ENCODE results near the gene KDM4C. TPM values are rescaled to one million over a fixed set of nuclear protein-coding genes. Genes with fewer than 3 reads are reported as not detected.

Gene KDM4C
- polyA plus RNA-seq, 1 donor (not counting 4 experiments of a cell fraction or from before 2014, with no cell fraction given) = 17.2 TPM

DNA sequence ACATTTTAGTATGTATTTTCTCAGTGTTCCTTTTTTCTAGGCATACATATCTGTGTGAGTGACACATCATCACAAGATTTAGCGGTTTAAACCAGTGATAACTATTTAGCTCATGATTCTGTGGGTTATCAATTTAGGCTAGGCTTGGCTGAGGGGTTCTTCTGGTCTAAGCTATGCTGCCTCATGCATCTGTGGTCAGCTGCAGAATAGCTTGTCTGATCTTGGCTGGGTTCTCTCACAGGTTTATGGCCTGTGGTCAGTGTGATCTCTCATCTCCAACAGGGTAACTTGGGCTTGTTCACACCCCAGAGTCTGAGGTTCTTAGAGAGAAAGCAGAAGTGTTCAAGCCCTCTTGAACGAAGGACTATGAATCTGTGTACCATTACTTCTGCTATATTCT lies 363.3 kb downstream of the KDM4C start:
- no peak overlapping the region for H3K9ac ChIP-seq (ENCODE audit: control insufficient read depth, extremely low read depth, insufficient read depth, low read length)
- no peaks in the 10 kb centered on the region for H3K9me3 ChIP-seq (ENCODE audit: control insufficient read depth, low read depth, low read length)
- FAIRE-seq = no peak
- no peaks in the 10 kb centered on the region for H3K9me1 ChIP-seq (ENCODE audit: control insufficient read depth, extremely low read depth, insufficient read depth, low read length)
- H3K4me3 ChIP-seq (ENCODE audit: control insufficient read depth in 2 of 3, extremely low read depth in 1 of 3, insufficient read depth in 2 of 3, low read depth in 1 of 3, low read length in 3 of 3) = no peak overlapping the region
- dilution Hi-C loops (cut with MboI; ENCODE audit: extremely low pct_ligation_motif_present, low sequenced_read_pairs) = no loop called here
- no peak overlapping the region for H2AFZ ChIP-seq (ENCODE audit: control insufficient read depth, low read length)
- DNase-seq (ENCODE audit: low read depth, low spot score) = no peak
- no peaks in the 10 kb centered on the region for H3K79me2 ChIP-seq (ENCODE audit: control insufficient read depth, insufficient read depth, low read length)
- H3K4me2 ChIP-seq (ENCODE audit: control insufficient read depth, extremely low read depth, insufficient read depth, low read depth, low read length) = no peak overlapping the region
- H3K36me3 ChIP-seq (ENCODE audit: control insufficient read depth in 2 of 2, extremely low read depth in 1 of 2, insufficient read depth in 2 of 2, low read length in 2 of 2) = peaks cover 0 to 2% of the 10 kb centered on the region in 2 experiments
- no peaks in the 10 kb centered on the region for H4K20me1 ChIP-seq (ENCODE audit: control insufficient read depth, extremely low read depth, insufficient read depth, low read length)
- H3K27me3 ChIP-seq (ENCODE audit: control insufficient read depth, extremely low read depth, insufficient read depth, low read length) = no peaks in the 10 kb centered on the region
- peaks cover 22% of the 10 kb centered on the region for H3K4me1 ChIP-seq (ENCODE audit: control insufficient read depth, extremely low read depth, insufficient read depth, low read length)
- H3K27ac ChIP-seq (ENCODE audit: control insufficient read depth, insufficient read depth, low read length) = no peak overlapping the region
- no peak for TF ChIP-seq EZH2 (IDR thresholded peaks at IDR 0.05; ENCODE audit: low read length)
- TF ChIP-seq, protein P1, sequence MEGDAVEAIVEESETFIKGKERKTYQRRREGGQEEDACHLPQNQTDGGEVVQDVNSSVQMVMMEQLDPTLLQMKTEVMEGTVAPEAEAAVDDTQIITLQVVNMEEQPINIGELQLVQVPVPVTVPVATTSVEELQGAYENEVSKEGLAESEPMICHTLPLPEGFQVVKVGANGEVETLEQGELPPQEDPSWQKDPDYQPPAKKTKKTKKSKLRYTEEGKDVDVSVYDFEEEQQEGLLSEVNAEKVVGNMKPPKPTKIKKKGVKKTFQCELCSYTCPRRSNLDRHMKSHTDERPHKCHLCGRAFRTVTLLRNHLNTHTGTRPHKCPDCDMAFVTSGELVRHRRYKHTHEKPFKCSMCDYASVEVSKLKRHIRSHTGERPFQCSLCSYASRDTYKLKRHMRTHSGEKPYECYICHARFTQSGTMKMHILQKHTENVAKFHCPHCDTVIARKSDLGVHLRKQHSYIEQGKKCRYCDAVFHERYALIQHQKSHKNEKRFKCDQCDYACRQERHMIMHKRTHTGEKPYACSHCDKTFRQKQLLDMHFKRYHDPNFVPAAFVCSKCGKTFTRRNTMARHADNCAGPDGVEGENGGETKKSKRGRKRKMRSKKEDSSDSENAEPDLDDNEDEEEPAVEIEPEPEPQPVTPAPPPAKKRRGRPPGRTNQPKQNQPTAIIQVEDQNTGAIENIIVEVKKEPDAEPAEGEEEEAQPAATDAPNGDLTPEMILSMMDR (optimal IDR thresholded peaks at IDR 0.05 in 1 of 3, IDR thresholded peaks at IDR 0.05 in 1 of 3, conservative IDR thresholded peaks at IDR 0.05 in 1 of 3; ENCODE audit: extremely low read depth in 1 of 3, insufficient read depth in 2 of 3, low read length in 3 of 3) = no peak

DNA sequence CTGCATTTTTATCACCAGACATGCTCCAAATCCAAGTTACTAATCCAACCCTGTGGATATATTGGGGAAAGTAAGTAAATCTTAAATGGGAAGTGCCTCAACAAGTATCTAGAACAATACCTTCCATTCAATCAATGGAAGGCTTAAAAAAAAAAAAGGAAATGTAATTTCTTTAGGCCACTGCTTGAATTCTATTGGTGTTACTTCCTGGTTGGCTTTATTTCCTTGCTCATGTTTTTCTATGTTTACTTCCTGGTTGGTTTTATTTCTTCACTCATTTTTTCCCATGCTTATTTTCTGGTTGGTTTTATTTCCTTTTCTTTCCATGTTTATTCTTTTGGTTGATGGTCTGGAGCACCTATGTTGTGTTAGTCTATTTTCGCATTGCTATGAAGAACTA lies 363.9 kb downstream of the KDM4C start:
- TF ChIP-seq, protein P1 (optimal IDR thresholded peaks at IDR 0.05 in 1 of 3, IDR thresholded peaks at IDR 0.05 in 1 of 3, conservative IDR thresholded peaks at IDR 0.05 in 1 of 3; ENCODE audit: extremely low read depth in 1 of 3, insufficient read depth in 2 of 3, low read length in 3 of 3) = no peak
- TF ChIP-seq EZH2 (IDR thresholded peaks at IDR 0.05; ENCODE audit: low read length) = no peak
- Histone ChIP-seq H2AFZ (ENCODE audit: control insufficient read depth, low read length) (no peak overlapping the region), H3K27ac (ENCODE audit: control insufficient read depth, insufficient read depth, low read length) (no peak overlapping the region), H3K27me3 (ENCODE audit: control insufficient read depth, extremely low read depth, insufficient read depth, low read length) (no peaks in the 10 kb centered on the region), H3K4me3 (ENCODE audit: control insufficient read depth in 2 of 3, extremely low read depth in 1 of 3, insufficient read depth in 2 of 3, low read depth in 1 of 3, low read length in 3 of 3) (no peak overlapping the region), H3K9me1 (ENCODE audit: control insufficient read depth, extremely low read depth, insufficient read depth, low read length) (no peaks in the 10 kb centered on the region), H3K79me2 (ENCODE audit: control insufficient read depth, insufficient read depth, low read length) (no peaks in the 10 kb centered on the region), H3K4me2 (ENCODE audit: control insufficient read depth, extremely low read depth, insufficient read depth, low read depth, low read length) (no peak overlapping the region), H4K20me1 (ENCODE audit: control insufficient read depth, extremely low read depth, insufficient read depth, low read length) (no peaks in the 10 kb centered on the region), H3K9me3 (ENCODE audit: control insufficient read depth, low read depth, low read length) (no peaks in the 10 kb centered on the region), H3K4me1 (ENCODE audit: control insufficient read depth, extremely low read depth, insufficient read depth, low read length) (peaks cover 22% of the 10 kb centered on the region), H3K9ac (ENCODE audit: control insufficient read depth, extremely low read depth, insufficient read depth, low read length) (no peak overlapping the region), H3K36me3 (ENCODE audit: control insufficient read depth in 2 of 2, extremely low read depth in 1 of 2, insufficient read depth in 2 of 2, low read length in 2 of 2) (peaks cover 0 to 2% of the 10 kb centered on the region in 2 experiments)
- FAIRE-seq (no peak), DNase-seq (ENCODE audit: low read depth, low spot score) (no peak)
- dilution Hi-C loops (cut with MboI; ENCODE audit: extremely low pct_ligation_motif_present, low sequenced_read_pairs) = no loop called here
